Transverse colon (tissue), 3 donors: ENCODE measurements around the gene ARHGAP18.

Experiments
- POLR2A ChIP-seq: fragments of 450-650 bp; IDR thresholded peaks from one replicate; pipeline ENCODE4 v1.6.1; 2016; ENCODE audit warnings: antibody characterized with exemption, mild to moderate bottlenecking, moderate library complexity
- TF ChIP-seq, protein P1 (sequence below), 5 experiments: fragments of 200-600 bp in 3 of 5; fragments of 450-650 bp in 2 of 5; sonication (generic) in 3 of 5; IDR thresholded peaks; 1 replicate in 2 of 5; 2 replicates in 3 of 5; pipeline ENCODE4 v1.5.1; 2016 to 2017; ENCODE audit warnings: antibody characterized with exemption in 5 of 5, inconsistent platforms in 3 of 5, mild to moderate bottlenecking in 2 of 5, moderate library complexity in 1 of 5

DNA sequence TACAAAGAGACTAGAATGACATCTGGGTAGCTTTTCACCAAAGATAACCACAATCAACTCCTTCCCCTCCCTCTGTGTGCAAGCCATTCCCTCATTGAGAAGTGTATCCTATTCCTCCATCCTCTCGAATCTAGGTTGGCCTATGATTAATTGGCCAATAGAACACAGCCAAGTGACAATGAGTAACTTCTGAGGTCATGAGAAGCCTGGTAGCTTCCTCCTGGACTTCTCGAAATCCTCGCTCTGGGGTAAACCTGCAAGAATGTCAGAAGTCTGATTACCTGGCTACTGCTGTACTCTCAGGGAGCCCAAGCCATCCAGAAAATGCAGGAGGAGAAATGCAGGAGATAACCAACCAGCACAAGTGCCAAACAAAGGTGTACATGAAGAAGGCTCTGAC is 13.1 kb downstream of the ARHGAP18 start:
- no peak for TF ChIP-seq POLR2A
- TF ChIP-seq, protein P1, sequence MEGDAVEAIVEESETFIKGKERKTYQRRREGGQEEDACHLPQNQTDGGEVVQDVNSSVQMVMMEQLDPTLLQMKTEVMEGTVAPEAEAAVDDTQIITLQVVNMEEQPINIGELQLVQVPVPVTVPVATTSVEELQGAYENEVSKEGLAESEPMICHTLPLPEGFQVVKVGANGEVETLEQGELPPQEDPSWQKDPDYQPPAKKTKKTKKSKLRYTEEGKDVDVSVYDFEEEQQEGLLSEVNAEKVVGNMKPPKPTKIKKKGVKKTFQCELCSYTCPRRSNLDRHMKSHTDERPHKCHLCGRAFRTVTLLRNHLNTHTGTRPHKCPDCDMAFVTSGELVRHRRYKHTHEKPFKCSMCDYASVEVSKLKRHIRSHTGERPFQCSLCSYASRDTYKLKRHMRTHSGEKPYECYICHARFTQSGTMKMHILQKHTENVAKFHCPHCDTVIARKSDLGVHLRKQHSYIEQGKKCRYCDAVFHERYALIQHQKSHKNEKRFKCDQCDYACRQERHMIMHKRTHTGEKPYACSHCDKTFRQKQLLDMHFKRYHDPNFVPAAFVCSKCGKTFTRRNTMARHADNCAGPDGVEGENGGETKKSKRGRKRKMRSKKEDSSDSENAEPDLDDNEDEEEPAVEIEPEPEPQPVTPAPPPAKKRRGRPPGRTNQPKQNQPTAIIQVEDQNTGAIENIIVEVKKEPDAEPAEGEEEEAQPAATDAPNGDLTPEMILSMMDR (IDR thresholded peaks at IDR 0.05): no peak
